Smooth muscle cell of the brain vasculature (primary cell): Measurements from ENCODE around the gene CCDC183.
"Not testable (repeated sequence)": the region's sequence is repeated elsewhere in the genome, so short reads cannot be mapped to it uniquely, and the experiment has no call there.

Experiments used
- DNase-seq: peaks from one replicate; pipeline ENCODE4 v3.0.0-alpha.2; 2012; ENCODE audit warnings: low read depth, low spot score

Gene CCDC183

GRCh38 chr9:136796238-136796774 lies at the start of gene CCDC183:
CCDC183 (plus strand) TSS chr9:136796338; CDS start chr9:136796398, 60 bp downstream.
- DNase-seq, result no peak

DNA sequence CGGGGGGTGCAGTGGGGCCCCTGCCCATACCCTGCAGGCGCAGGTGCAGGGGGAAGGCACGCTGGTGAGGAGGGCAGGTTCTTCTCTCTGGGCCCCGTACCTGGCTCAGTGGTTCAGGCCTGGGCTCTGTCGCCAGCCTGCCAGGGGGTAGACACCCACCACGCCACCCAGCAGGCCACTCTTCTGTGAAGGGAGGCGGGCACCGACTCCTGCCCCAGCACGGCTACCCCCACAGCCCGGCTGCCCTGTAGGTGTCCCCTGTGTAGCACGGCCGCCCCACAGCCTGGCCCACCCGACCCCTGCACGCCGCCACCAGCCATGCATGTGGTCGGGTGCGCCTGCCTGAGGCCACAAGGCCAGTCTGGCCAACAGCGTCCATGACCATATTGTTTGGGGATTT lies 49.5 kb upstream of the CCDC183 start:
- DNase-seq, result no peak

DNA sequence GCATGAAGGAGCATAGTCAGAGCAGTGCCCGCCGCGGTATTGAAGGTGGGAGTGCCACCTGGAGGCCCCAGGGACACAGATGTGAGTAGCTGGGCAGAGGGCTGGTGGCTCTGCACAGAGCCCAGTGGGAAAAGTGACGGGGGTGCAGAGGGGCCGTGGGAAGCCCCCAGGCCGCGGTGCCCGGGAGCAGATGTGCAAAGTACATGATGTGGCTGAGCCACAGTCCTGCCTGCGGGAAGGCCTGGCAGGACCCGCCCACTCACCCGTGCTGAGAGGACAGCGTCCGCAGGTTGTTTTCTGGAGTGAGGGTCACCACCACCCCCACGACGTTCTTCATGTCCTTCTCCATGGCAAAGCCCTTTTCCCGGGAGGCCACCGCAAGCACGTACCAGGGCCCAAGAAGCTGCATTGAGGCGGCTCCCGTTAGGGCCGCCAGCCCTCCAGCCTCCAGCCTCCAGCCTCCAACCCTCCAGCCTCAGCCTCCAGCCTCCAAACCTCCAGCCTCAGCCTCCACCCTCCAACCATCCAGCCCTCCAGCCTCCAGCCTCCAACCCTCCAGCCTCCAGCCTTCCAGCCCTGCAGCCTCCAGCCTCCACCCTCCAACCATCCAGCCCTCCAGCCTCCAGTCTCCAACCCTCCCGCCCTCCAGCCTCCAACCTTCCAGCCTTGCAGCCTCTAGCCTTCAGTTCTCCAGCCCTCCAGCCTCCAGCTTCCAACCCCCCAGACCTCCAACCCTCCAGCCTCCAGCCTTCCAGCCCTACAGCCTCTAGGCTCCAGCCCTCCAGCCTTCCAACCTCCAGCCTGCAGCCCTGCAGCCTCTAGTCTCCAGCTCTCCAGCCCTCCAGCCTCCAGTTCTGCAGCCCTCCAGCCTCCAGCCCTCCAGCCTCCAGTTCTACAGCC lies 48.7 kb upstream of the CCDC183 start:
- DNase-seq, result no peak

- no peak for DNase-seq
Measured at GRCh38 chr9:136748201-136748600, 47.9 kb upstream of the CCDC183 start, which contains the start of gene LCN6. LCN6 (minus strand) TSS chr9:136748525; CDS start chr9:136748483, 42 bp downstream.

DNA sequence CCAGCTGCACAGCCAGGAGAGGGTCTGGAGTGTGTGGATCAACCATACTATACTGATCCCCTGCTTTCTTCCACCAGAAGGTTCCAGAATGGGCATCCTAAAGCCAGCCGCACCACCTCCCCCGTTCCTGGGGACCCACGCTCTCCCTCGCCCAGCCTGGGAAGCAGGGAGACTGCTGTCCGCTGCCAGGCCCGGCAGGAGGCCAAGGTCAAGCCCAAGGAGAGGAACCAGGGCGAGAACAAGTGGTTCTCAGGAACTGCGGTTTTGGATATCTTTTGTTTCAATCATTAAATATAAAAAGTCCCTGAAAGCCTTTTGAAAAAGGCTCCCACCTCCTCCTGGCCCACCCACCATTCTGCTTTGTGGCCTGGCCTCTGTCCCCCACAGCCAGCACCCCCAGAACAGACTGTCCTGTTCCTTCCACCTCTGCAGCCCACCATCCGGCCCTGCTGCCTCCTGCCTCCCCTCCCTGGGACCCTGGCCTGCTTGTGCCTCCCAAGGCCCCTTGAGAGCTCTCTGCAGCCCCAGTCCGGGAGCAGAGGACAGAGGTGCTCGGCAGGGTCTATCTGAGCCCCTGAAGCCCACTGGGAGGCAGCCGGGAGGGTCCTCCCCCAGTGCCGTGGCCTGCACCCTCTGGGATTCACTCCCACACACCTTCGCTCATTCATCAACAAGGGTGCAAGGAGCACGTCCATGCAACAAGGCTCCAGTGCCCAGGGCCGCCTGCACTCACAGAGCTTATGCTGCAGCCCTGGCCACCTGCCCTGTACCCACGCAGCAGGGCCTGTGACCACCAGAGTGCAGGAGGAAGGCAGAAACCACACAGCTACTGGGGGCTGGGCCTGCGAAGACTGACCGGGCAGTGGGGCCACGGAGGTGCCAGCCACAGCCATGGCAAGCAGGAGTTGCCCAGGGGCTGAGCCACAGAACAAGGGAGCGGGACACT lies 47.2 kb upstream of the CCDC183 start:
- DNase-seq, result no peak

- DNase-seq, result no peak
Measured at GRCh38 chr9:136750526-136750925, 45.6 kb upstream of the CCDC183 start.

- no peak for DNase-seq
Measured at GRCh38 chr9:136751244-136751643, 44.9 kb upstream of the CCDC183 start.

DNA sequence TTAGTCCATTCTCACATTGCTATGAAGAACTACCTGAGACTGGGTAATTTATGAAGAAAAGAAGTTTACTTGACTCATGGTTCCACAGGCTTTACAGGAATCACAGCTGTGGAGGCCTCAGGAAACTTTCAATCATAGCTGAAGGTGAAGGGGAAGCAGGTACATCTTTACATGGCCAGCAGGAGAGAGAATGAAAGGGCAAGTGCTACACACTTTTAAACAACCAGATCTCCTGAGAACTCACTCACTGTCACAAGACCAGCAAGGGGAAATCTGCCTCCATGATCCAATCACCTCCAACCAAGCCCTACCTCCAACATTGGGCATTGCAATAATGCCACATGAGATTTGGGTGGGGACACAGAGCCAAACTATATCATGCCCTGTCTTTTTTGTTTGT lies 44.3 kb upstream of the CCDC183 start:
- no peak for DNase-seq

DNA sequence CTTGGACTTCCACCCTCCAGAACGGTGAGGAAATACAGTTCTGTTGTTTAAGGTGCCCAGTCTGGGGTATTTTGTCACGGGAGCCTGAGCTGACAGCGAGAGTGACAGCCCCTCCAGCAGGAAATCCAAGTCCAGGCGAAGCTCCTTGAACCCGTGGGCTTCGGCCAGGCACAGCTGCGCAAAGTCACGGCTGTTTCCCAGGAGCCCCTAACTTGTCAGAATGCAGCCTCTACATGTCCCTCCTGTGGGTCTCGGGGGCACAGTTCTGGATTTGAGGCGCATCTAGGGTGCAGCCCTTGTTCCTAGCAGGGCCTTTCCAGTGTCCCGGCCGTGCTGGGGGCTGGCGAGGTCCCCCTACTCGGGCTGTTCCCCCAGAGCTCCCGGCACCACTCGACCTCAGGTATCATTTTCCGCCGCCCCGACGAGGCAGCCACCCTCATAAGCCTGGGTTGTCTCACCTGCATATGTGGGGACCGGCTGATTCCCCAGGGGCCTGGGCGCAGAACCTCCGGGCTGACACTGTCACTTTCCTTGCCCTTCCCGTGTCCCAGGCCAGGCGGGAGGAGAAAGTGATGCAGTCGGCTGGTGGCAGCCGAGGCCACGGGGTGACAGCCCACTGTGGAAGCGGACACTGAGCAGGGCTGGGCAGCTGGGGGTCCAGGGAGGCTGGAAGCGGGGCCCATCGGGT lies 42.6 kb upstream of the CCDC183 start:
- DNase-seq, result no peak

- DNase-seq, result no peak
Measured at GRCh38 chr9:136754059-136754572, 42.0 kb upstream of the CCDC183 start.

- DNase-seq, result no peak
Measured at GRCh38 chr9:136754626-136755301, 41.4 kb upstream of the CCDC183 start.

DNA sequence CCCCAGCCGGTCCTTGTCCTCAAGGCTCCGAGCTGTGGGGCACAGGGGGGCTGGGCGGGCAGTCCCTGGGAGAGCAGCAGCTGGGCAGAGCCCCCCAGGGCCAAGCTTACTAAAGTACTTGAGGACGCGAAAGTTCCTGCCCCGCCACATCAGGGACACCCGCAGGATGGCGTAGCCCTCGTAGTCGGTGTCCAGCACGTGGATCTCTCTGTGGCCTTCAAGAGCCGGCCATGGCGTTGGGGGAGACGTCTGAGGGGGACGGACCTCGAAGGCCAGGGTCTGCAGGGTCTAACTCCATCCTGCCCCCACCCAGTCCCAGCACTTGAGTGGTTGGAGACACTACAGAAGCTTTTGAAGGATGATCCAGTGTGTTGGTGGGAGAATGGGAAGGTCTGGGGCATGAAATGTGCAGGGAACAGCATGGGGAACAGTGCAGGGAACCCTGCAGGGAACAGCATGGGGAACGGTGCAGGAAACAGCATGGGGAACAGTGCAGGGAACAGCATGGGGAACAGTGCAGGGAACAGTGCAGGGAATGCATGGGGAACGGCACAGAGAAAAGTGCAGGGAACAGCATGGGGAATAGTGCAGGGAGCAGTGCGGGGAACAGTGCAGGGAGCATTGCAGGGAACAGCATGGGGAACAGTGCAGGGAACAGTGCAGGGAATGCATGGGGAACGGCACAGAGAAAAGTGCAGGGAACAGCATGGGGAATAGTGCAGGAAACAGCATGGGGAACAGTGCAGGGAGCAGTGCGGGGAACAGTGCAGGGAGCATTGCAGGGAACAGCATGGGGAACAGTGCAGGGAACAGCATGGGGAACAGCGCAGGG lies 40.6 kb upstream of the CCDC183 start:
- DNase-seq, result not testable (repeated sequence)

- no peak for DNase-seq
Measured at GRCh38 chr9:136756134-136756438, 40.1 kb upstream of the CCDC183 start.

- no peak for DNase-seq
Measured at GRCh38 chr9:136756836-136757235, 39.3 kb upstream of the CCDC183 start.

DNA sequence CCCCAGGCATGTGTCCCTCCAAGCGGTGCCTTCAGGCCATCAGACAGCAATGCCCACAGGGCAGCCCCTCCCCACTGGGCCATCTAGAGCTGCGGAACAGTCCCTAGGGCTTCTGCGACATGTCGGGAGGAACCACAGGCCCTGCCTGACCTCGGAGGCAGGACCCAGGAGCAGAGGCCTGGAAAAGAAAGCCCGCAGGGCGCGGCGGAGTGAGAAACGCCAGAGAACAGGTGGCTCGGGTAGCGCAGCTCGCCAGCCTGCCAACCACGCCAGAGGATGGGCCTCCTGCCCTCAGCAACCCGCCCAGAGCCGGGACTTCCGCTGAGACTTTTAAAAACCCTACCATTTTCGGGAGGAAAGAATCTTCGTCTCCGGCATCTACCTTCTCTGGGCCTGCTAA lies 38.8 kb upstream of the CCDC183 start:
- DNase-seq, result no peak

- no peak for DNase-seq
Measured at GRCh38 chr9:136757751-136758140, 38.4 kb upstream of the CCDC183 start.

DNA sequence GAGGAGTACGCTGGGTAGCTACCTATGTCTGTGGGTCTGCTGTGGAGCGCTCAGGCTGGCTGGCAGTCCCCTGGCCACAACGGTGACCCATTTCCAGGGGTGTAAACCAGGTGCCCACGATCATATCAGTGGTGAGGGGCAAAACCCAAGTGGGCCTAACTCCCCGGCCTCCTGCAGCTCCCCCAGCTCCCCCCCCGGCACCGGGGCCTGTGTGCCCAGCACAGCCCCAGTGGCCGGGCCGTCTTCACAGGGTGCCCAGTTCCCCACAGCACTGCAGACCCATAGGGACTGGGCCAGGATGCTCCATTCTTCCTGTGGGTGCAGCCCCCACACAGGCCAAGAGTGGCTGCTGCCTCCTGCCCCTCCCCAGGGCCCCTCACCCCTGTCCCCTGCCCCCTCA lies 37.1 kb upstream of the CCDC183 start:
- DNase-seq, result no peak

GRCh38 chr9:136759436-136760325 lies 36.5 kb upstream of the CCDC183 start:
- DNase-seq, result no peak

GRCh38 chr9:136760424-136760823 lies 35.7 kb upstream of the CCDC183 start:
- no peak for DNase-seq
